Right lobe of liver (tissue), 6 donors: ENCODE results near the gene SUGCT. TPM values are rescaled to one million over a fixed set of nuclear protein-coding genes. Genes with fewer than 3 reads are reported as not detected.

Experiments used
- ATAC-seq, 4 donors: fragments of 200-7000 bp; cut with Tn5 transposase; one replicate each; pipeline ENCODE4 v1.9.1; 2020; ENCODE audit warnings: mild to moderate bottlenecking in 4 of 4, moderate library complexity in 4 of 4
- DNase-seq, 3 donors: peaks; one replicate each; pipeline ENCODE4 v3.0.0-alpha.2; 2020
- H3K27ac ChIP-seq, 3 donors: fragments of 200-600 bp; one replicate each; pipeline ENCODE4 v1.8.0; 2022
- H3K27me3 ChIP-seq, 2 donors: fragments of 200-600 bp; one replicate each; pipeline ENCODE4 v1.8.0; 2022
- H3K36me3 ChIP-seq, 4 donors: fragments of 200-600 bp; sonication (generic) in 1 of 4; one replicate each; pipeline versions ENCODE4 v1.5.1 to v1.8.0; 2017 to 2022; ENCODE audit warnings: control low read depth in 1 of 4
- H3K4me1 ChIP-seq, 4 donors: fragments of 200-600 bp; sonication (generic) in 1 of 4; one replicate each; pipeline versions ENCODE4 v1.5.1 to v1.8.0; 2017 to 2022; ENCODE audit warnings: control low read depth in 1 of 4
- H3K4me3 ChIP-seq, 3 donors: fragments of 200-600 bp; one replicate each; pipeline ENCODE4 v1.8.0; 2022
- H3K9me3 ChIP-seq, 4 donors: fragments of 200-600 bp; sonication (generic) in 1 of 4; one replicate each; pipeline versions ENCODE4 v1.5.1 to v1.8.0; 2017 to 2022; ENCODE audit warnings: control low read depth in 1 of 4
- CTCF ChIP-seq, 4 donors: fragments of 200-600 bp in 3 of 4; fragments of 450-650 bp in 1 of 4; IDR thresholded peaks; one replicate each; pipeline versions ENCODE4 v1.5.1 to v1.8.0; 2016 to 2022; ENCODE audit warnings: antibody characterized with exemption in 4 of 4, mild to moderate bottlenecking in 2 of 4
- POLR2A ChIP-seq: fragments of 450-650 bp; IDR thresholded peaks from one replicate; pipeline ENCODE4 v1.6.1; 2017; ENCODE audit warnings: antibody characterized with exemption, mild to moderate bottlenecking
- WGBS: methylation state at CpG from one replicate; pipeline ENCODE4 v1.1.6; 2018; ENCODE audit warnings: low coverage, low lambda C conversion rate; ENCODE audit not compliant: insufficient coverage; ENCODE audit errors: missing lambda C conversion rate; 5-methylcytosine and 5-hydroxymethylcytosine counted together
- intact Hi-C, 2 donors: fragments of 100-400 bp; cut with DNase I; formaldehyde crosslinking; loops; one replicate each; pipeline versions ENCODE4 v1.11.2 to v1.14.1; 2022
- total RNA-seq, 6 experiments: library from RNA; depleted of rRNA in 2 of 6; stranded (reverse); fragments of >200 nt in 2 of 6; fragmentation: NEBNext Ultra II Directional in 3 of 6; extraction: Animal tissue kit (Norgen Biotek cat#: 25700) in 3 of 6; gene quantifications; one replicate each; pipeline versions ENCODE4 v1.1.0 to v1.2.4, GENCODE V29; 2016 to 2023
- donor health status: DM: no; HTN: yes; CAD: no.
- donor health status: DM: no; HTN: no; CAD: no.
- donor health status: DM: no; HTN: no; CAD: no.
- donor health status: DM: no; HTN: yes; CAD: no.
- donor health status: DM: no; HTN: yes; CAD: no.

Gene SUGCT
- total RNA-seq, 6 experiments from 2014 or later = 10.1 to 21.0 (median 14.2) TPM

- H3K9me3 ChIP-seq = no peaks in the 10 kb centered on the region
- no peak overlapping the region for H3K4me3 ChIP-seq
- TF ChIP-seq CTCF (IDR thresholded peaks at IDR 0.05) (no peak), POLR2A (no peak)
- H3K4me1 ChIP-seq = no peaks in the 10 kb centered on the region
- intact Hi-C loops = no loop called here
- no peaks in the 10 kb centered on the region for H3K36me3 ChIP-seq
- H3K27me3 ChIP-seq = no peaks in the 10 kb centered on the region
- H3K27ac ChIP-seq = no peak overlapping the region
- ATAC-seq = no peak
- 75% methylated on average over 2 of the region's 2 CpGs for WGBS
- DNase-seq = no peak
These were observed 219.9 kb downstream of the SUGCT start for GRCh38 chr7:40354711-40355110.

GRCh38 chr7:40356312-40356711 is 221.5 kb downstream of the SUGCT start:
- no peaks in the 10 kb centered on the region for H3K4me1 ChIP-seq
- TF ChIP-seq CTCF (IDR thresholded peaks at IDR 0.05) (no peak), POLR2A (no peak)
- no peak overlapping the region for H3K27ac ChIP-seq
- no peaks in the 10 kb centered on the region for H3K9me3 ChIP-seq
- no peak overlapping the region for H3K4me3 ChIP-seq
- H3K27me3 ChIP-seq = no peaks in the 10 kb centered on the region
- ATAC-seq (no peak), DNase-seq (no peak)
- H3K36me3 ChIP-seq = no peaks in the 10 kb centered on the region
- intact Hi-C loops = no loop called here
- 83% methylated on average over 3 of the region's 3 CpGs for WGBS

GRCh38 chr7:40356871-40357709 is 222.3 kb downstream of the SUGCT start:
- H3K4me1 ChIP-seq = no peaks in the 10 kb centered on the region
- no peaks in the 10 kb centered on the region for H3K36me3 ChIP-seq
- ATAC-seq (no peak), DNase-seq (no peak)
- TF ChIP-seq POLR2A (no peak), CTCF (IDR thresholded peaks at IDR 0.05) (no peak)
- WGBS = 83% methylated on average over 6 of the region's 6 CpGs
- no peaks in the 10 kb centered on the region for H3K27me3 ChIP-seq
- H3K9me3 ChIP-seq = no peaks in the 10 kb centered on the region
- intact Hi-C loops = no loop called here
- no peak overlapping the region for H3K4me3 ChIP-seq
- H3K27ac ChIP-seq = no peak overlapping the region

- Histone ChIP-seq H3K9me3 (no peaks in the 10 kb centered on the region), H3K4me1 (peaks cover 0 to 24% (median 4%) of the 10 kb centered on the region in 4 donors), H3K4me3 (no peak overlapping the region), H3K27ac (peak overlapping the region in 2 of 3 donors; percentile 29 to 40), H3K27me3 (no peaks in the 10 kb centered on the region), H3K36me3 (no peaks in the 10 kb centered on the region)
- ATAC-seq (peak; percentile 96 to 97 (median 96)), DNase-seq (no peak)
- WGBS = 11% methylated on average over 5 of the region's 5 CpGs
- intact Hi-C loops = no loop called here
- TF ChIP-seq CTCF (IDR thresholded peaks at IDR 0.05) (no peak), POLR2A (no peak)
These were observed 235.0 kb downstream of the SUGCT start for GRCh38 chr7:40369641-40370277.
